Measurements from ENCODE around the gene SENP5. TPM values are rescaled to one million over a fixed set of nuclear protein-coding genes. Genes with fewer than 3 reads are reported as not detected.

SENP5 gene
- total RNA-seq, 1 experiment from 2014 or later: 52.3 TPM

- Histone ChIP-seq H3K36me3 (ENCODE audit: low read depth) (peaks cover 17% of the 10 kb centered on the region), H3K4me2 (no peak overlapping the region), H3K9me2 (ENCODE audit: insufficient read depth) (no peaks in the 10 kb centered on the region), H3K79me2 (ENCODE audit: low read depth) (no peaks in the 10 kb centered on the region), H3K4me3 (no peak overlapping the region), H3K4me1 (replicated peaks; ENCODE audit: insufficient read depth) (no peaks in the 10 kb centered on the region), H3K9me3 (ENCODE audit: insufficient read depth, low read depth) (no peaks in the 10 kb centered on the region), H2AFZ (no peak overlapping the region), H3K27me3 (ENCODE audit: insufficient read depth, low read depth) (no peaks in the 10 kb centered on the region), H4K20me1 (ENCODE audit: insufficient read depth) (peaks cover 4% of the 10 kb centered on the region; the same call in 1 of the 2 replicates), H3K27ac (no peak overlapping the region), H3F3A (ENCODE audit: insufficient read depth, low read depth) (peaks cover 11% of the 10 kb centered on the region; the same call in 1 of the 2 replicates)
- TF ChIP-seq CTCF (conservative IDR thresholded peaks at IDR 0.05) (no peak), EZH2 (IDR thresholded peaks at IDR 0.05; ENCODE audit: low read depth) (no peak)
- DNase-seq: no peak
- no TSS peak for BruUV-seq (replicated peaks)
- intact Hi-C loops (cut with micrococcal nuclease; ENCODE audit: unreplicated experiment): no loop called here
- ChIA-PET CTCF (no interaction called here), POLR2A (ENCODE audit: unreplicated experiment) (no interaction called here)
These were observed 49.3 kb downstream of the SENP5 start for GRCh38 chr3:196916995-196917394.

DNA sequence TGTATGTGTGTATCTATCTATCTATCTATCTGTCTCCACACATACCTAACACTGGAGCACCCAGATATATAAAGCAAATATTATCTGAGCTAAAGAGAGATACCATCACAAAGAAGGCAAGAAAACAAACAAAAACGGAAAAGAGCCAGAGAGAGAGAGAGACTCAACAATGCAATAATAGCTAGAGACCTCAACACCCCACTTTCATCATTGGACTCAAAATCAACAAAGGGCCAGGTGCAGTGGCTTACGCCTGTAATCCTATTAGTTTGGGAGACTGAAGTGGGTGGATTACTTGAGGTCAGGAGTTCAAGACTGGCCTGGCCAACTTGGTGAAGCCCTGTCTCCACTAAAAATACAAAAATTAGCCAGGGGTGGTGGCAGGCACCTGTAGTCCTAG, 51.2 kb downstream of the SENP5 start:
- no peak overlapping the region for H3K4me3 ChIP-seq
- H3K27me3 ChIP-seq (ENCODE audit: insufficient read depth, low read depth): no peaks in the 10 kb centered on the region
- H3K4me2 ChIP-seq: no peak overlapping the region
- no peak for TF ChIP-seq CTCF (conservative IDR thresholded peaks at IDR 0.05)
- H3K27ac ChIP-seq: no peak overlapping the region
- ChIA-PET CTCF (interaction anchor here (0.7 kb wide), 1 partner anchor 64 kb away, joined by 16 read pairs; no protein-coding TSS in a partner anchor), POLR2A (ENCODE audit: unreplicated experiment) (interaction anchor here (0.6 kb wide), 1 partner anchor 430 kb away, joined by 4 read pairs; no protein-coding TSS in a partner anchor)
- H3K79me2 ChIP-seq (ENCODE audit: low read depth): no peaks in the 10 kb centered on the region
- DNase-seq: no peak
- intact Hi-C loops (cut with micrococcal nuclease; ENCODE audit: unreplicated experiment): no loop called here
- H3F3A ChIP-seq (ENCODE audit: insufficient read depth, low read depth): peaks cover 11% of the 10 kb centered on the region; the same call in 1 of the 2 replicates
- no peaks in the 10 kb centered on the region for H3K9me3 ChIP-seq (ENCODE audit: insufficient read depth, low read depth)
- H3K9me2 ChIP-seq (ENCODE audit: insufficient read depth): no peaks in the 10 kb centered on the region
- H3K36me3 ChIP-seq (ENCODE audit: low read depth): peaks cover 19% of the 10 kb centered on the region
- peaks cover 4% of the 10 kb centered on the region; the same call in 1 of the 2 replicates for H4K20me1 ChIP-seq (ENCODE audit: insufficient read depth)
- BruUV-seq (replicated peaks): no TSS peak
- no peak overlapping the region for H2AFZ ChIP-seq
- H3K4me1 ChIP-seq (replicated peaks; ENCODE audit: insufficient read depth): no peaks in the 10 kb centered on the region

DNA sequence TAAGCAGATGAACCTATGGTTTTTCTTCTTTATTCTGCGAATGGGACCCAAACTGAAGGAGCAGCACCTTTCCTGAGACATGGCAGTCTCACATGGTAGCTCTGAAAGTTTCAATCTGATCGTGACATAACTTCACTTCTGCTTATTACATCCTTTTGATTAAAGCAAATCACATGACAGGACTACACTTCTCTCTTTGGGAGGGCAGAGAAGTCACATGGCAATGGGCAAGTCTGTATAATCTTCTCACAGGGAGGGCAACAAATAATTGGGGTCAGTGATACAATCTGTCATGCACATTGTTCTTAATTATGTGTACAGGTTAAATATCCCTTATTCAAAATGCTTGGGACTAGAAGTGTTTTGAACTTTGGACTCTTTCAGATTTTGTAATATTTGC, 53.0 kb downstream of the SENP5 start:
- H3K27ac ChIP-seq: no peak overlapping the region
- H3K9me3 ChIP-seq (ENCODE audit: insufficient read depth, low read depth): no peaks in the 10 kb centered on the region
- no peak overlapping the region for H3K4me2 ChIP-seq
- no peak overlapping the region for H3K4me3 ChIP-seq
- BruUV-seq (replicated peaks): no TSS peak
- H3K9me2 ChIP-seq (ENCODE audit: insufficient read depth): no peaks in the 10 kb centered on the region
- H3F3A ChIP-seq (ENCODE audit: insufficient read depth, low read depth): peaks cover 11% of the 10 kb centered on the region; the same call in 1 of the 2 replicates
- H3K79me2 ChIP-seq (ENCODE audit: low read depth): no peaks in the 10 kb centered on the region
- peaks cover 4% of the 10 kb centered on the region; the same call in 1 of the 2 replicates for H4K20me1 ChIP-seq (ENCODE audit: insufficient read depth)
- POLR2A ChIA-PET (ENCODE audit: unreplicated experiment): no interaction called here
- H2AFZ ChIP-seq: no peak overlapping the region
- no peaks in the 10 kb centered on the region for H3K4me1 ChIP-seq (replicated peaks; ENCODE audit: insufficient read depth)
- H3K36me3 ChIP-seq (ENCODE audit: low read depth): peaks cover 16% of the 10 kb centered on the region
- TF ChIP-seq CTCF (conservative IDR thresholded peaks at IDR 0.05) (no peak), EZH2 (IDR thresholded peaks at IDR 0.05; ENCODE audit: low read depth) (no peak)
- CTCF ChIA-PET: no interaction called here
- DNase-seq: no peak
- H3K27me3 ChIP-seq (ENCODE audit: insufficient read depth, low read depth): no peaks in the 10 kb centered on the region
- intact Hi-C loops (cut with micrococcal nuclease; ENCODE audit: unreplicated experiment): no loop called here
